Posterior cingulate gyrus (tissue), 11 donors: ENCODE data around the gene UBAP1L.
"Not testable (repeated sequence)": the region's sequence is repeated elsewhere in the genome, so short reads cannot be mapped to it uniquely, and the experiment has no call there.

Experiments used
- DNase-seq, 10 donors: peaks; one replicate each; pipeline versions ENCODE4 v3.0.0 to v3.0.0-alpha.2; 2020 to 2021; ENCODE audit warnings: mixed read lengths in 3 of 10
- intact Hi-C: fragments of 100-400 bp; cut with DNase I; formaldehyde crosslinking; loops from one replicate; pipeline ENCODE4 v1.15.1; 2023

The UBAP1L gene

DNA sequence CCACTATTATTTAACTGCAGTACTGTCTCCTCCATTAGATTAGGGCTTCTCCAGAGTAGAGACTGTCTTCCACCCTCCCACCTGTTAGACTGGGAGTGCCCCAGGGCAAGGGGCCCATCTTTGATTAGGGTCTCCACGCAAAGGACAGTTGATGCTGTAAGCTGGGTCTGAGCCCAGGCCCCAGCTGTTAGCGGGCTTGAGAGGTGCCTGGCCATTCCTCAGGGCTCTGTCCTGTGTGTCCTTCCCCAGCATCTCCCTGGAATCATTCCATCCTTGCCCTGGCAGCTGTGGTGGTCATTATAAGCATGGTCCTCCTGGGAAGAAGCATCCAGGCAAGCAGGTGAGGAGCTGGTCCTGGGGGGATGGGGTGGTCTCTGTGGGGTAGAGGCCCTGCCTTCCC, 63.7 kb downstream of the UBAP1L start:
- intact Hi-C loops, result no loop called here
- DNase-seq, result peak in 1 of 10 donors; percentile 59

DNA sequence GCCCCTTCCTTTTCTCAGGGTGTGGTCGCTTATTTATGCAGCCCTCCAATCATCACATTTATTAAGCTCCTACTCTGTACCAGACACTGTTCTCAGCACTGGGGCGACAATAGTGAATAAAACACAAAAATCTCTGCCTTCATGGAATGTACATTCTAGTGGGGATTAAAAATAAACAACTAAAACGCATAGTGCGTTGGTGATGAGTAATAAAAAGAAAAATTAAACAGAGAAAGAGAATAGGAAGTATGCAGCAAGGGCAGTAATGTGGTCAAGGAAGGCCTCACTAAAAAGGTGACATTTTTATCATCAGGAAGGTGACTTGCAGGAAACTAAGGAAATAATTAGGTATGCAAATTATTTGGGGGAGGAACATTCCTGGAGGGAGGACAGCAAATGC, 64.7 kb downstream of the UBAP1L start:
- intact Hi-C loops, result no loop called here
- DNase-seq, result no peak

DNA sequence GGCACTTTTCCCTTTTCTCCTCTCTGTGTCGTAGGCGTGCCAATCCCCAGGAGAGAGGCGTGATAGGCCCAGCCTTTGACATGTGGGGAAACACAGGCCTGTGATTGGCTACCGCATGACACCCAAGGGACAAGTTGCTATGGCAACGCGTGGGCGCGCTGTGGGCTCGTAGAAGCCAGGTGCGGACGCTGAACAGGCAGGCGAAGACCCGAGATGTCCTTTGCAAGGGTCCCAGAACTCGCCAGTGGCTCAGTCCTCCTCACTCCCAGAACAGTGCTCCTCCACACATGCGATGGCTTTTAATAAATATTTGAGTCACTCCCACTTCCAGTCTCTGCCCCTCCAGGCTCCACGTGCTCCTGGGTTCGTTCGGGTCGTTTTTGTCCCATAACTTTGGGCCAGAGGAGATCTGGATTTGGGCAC, 65.6 kb downstream of the UBAP1L start:
- intact Hi-C loops, result no loop called here
- peak; percentile 80 to 99 (median 92) for DNase-seq

DNA sequence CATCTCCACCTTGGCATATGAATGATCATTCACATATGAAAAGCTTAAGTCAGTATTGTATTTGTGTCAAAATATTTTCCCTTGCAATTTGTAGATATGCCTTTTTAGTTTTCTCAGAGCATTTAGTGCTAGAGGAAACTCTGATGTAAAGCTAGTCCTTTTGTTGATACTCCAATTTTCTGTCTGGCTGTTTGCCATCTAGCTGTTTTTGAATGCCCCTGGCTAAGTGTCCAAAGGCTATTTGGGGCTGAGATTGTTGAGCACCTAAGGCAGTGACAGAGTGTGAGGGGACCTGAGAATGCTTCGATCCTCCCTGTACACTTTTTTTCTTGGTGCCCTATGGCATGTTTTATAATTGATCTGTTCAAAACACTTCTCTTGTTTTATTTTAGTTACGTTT, 66.8 kb downstream of the UBAP1L start:
- no peak for DNase-seq
- intact Hi-C loops, result no loop called here

DNA sequence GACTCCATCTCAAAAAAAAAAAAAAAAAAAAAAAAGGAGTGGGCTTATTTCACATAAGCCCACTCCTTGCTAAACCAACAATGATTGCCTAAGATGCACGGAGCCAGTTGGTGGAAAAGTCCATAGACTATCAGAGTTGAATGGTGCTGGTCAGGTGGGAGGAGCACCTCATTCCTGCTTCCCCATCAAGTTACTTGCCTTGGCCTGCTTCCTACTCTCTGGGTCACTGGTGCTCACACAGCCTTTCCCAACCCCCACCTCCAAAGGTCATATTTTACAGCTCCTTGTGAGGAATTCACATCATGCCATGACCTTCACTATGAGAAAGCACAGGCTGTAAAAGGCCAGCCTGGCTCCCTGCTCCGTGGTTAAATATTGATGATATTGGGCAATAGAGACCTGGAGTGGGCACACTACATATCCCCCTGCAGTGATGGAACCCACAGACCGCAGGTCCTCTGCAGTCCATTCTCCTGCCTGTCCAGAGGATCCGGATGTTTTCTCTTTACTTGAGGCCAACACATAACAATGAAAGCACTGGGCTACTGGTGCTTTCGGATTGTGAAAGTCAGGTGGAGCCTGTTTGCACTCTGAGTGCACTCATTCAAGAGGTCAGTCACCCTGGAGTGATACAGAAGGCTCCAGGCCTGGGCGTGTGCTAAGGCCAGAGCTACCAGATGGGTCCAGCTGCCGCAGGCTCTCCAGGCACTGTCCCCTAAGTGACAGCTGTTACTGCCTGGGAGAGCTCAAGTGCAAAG, 70.1 kb downstream of the UBAP1L start, which contains the start of gene SLC51B:
SLC51B (plus strand) TSS at position 664 of the 758 bp plus-strand sequence. CDS start 4,618 bp downstream, outside the sequence.
- DNase-seq, result no peak
- intact Hi-C loops, result no loop called here

DNA sequence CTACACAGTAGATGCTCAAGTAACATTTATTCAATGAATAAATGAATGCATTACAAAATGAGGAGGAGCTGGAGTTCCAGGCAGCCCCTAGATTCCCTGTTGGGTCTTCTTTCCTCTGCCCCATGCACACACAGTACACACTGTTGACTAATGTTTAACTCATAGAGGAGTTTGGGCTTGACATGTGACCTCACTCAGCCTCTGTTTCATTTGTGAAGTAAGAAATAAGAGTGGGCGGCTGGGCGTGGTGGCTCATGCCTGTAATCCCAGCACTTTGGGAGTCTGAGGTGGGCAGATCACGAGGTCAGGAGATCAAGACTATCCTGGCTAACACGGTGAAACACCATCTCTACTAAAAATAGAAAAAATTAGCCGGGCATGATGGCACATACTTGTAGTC, 70.8 kb downstream of the UBAP1L start:
- intact Hi-C loops, DNase-seq: not testable (repeated sequence)

DNA sequence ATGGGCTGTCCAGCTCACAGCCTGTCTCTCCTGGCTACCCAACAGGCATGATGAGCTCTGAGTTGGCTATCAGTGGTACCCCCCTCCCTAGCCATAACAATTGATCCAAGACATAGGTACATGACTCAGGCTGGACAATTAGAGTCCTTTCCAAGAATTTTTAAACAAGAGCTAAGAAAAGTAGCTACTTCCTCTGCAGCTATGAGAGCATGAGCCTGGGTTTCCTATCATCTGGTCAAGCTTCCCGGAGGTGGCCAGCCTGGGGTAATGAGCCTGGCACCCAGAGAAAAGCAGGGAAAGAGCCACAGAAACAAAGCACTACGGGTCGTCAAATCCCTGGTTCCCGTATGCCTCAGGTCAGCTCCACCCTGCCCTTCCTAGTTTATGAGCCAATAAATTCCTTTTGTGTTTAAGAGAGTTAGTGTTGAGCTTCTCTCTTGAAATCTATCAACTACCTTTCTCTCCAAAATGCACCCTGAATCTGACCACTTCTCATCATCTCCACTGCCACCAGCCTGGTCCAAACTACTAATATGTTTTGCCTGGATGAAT, 72.1 kb downstream of the UBAP1L start:
- DNase-seq, result no peak
- intact Hi-C loops, result no loop called here
